Lower lobe of right lung (tissue), 2 donors: ENCODE measurements around the gene SCAP. TPM values are rescaled to one million over a fixed set of nuclear protein-coding genes. Genes with fewer than 3 reads are reported as not detected.

Experiments used
- ATAC-seq, 2 donors: fragments of 200-7000 bp; cut with Tn5 transposase; one replicate each; pipeline ENCODE4 v1.9.1; 2020 to 2022; ENCODE audit warnings: mild to moderate bottlenecking in 2 of 2, moderate library complexity in 2 of 2
- DNase-seq: peaks from one replicate; pipeline ENCODE4 v3.0.0-alpha.2; 2020
- H3K27ac ChIP-seq: fragments of 200-600 bp; one replicate; pipeline ENCODE4 v1.8.0; 2022
- H3K27me3 ChIP-seq: fragments of 200-600 bp; one replicate; pipeline ENCODE4 v1.8.0; 2022; ENCODE audit warnings: low read depth
- H3K36me3 ChIP-seq: fragments of 200-600 bp; one replicate; pipeline ENCODE4 v1.8.0; 2022; ENCODE audit warnings: mild to moderate bottlenecking
- H3K4me1 ChIP-seq: fragments of 200-600 bp; one replicate; pipeline ENCODE4 v1.8.0; 2022
- H3K4me3 ChIP-seq: fragments of 200-600 bp; one replicate; pipeline ENCODE4 v1.8.0; 2022; ENCODE audit warnings: mild to moderate bottlenecking
- H3K9me3 ChIP-seq: fragments of 200-600 bp; one replicate; pipeline ENCODE4 v1.8.0; 2022
- CTCF ChIP-seq: fragments of 200-600 bp; IDR thresholded peaks from one replicate; pipeline ENCODE4 v1.8.0; 2022; ENCODE audit warnings: antibody characterized with exemption, mild to moderate bottlenecking
- intact Hi-C: fragments of 100-400 bp; cut with DNase I; formaldehyde crosslinking; loops from one replicate; pipeline ENCODE4 v1.11.0; 2022
- total RNA-seq: library from RNA; stranded (reverse); fragmentation: NEBNext Ultra II Directional; extraction: Animal tissue kit (Norgen Biotek cat#: 25700); gene quantifications from one replicate; pipeline ENCODE4 v1.2.1, GENCODE V29; 2021
- donor health status: DM: no; HTN: yes; CAD: no; lungs with severe emphysema.

SCAP gene
- total RNA-seq, 1 donor from 2014 or later = 61.3 TPM

GRCh38 chr3:47366833-47367232 lies 108.9 kb downstream of the SCAP start:
- no peaks in the 10 kb centered on the region for H3K36me3 ChIP-seq
- no peaks in the 10 kb centered on the region for H3K9me3 ChIP-seq
- no peaks in the 10 kb centered on the region for H3K27me3 ChIP-seq
- intact Hi-C loops = no loop called here
- ATAC-seq = no peak
- no peak overlapping the region for H3K27ac ChIP-seq
- DNase-seq = no peak
- H3K4me3 ChIP-seq = no peak overlapping the region
- peaks cover 5% of the 10 kb centered on the region for H3K4me1 ChIP-seq
- TF ChIP-seq CTCF = no peak

- intact Hi-C loops = no loop called here
- no peak for TF ChIP-seq CTCF
- Histone ChIP-seq H3K4me1 (peaks cover 5% of the 10 kb centered on the region), H3K9me3 (no peaks in the 10 kb centered on the region), H3K27me3 (no peaks in the 10 kb centered on the region), H3K4me3 (no peak overlapping the region), H3K36me3 (no peaks in the 10 kb centered on the region), H3K27ac (no peak overlapping the region)
- ATAC-seq = no peak
- no peak for DNase-seq
Measured at GRCh38 chr3:47365213-47366153, 110.3 kb downstream of the SCAP start.

Other genes starting within 250 kb of the SCAP start
- gene KIF9, start 193.1 kb downstream of the SCAP start, total RNA-seq = 8.7 TPM
- gene KLHL18, start 193.0 kb downstream of the SCAP start, total RNA-seq = 30.2 TPM
- 40.4 TPM for gene PTPN23, start 94.9 kb downstream of the SCAP start, total RNA-seq
- gene ELP6, start 37.8 kb upstream of the SCAP start, total RNA-seq = 18.8 TPM
- 2.3 TPM for gene CSPG5, start 102.9 kb upstream of the SCAP start, total RNA-seq